Liver (tissue), 3 donors: Measurements from ENCODE around the gene CD79B.
A peak's percentile ranks its signal among the peaks of the same experiment; 100 is the strongest.

Experiments
- GABPA ChIP-seq, 2 donors: IDR thresholded peaks in 1 of 2; conservative IDR thresholded peaks in 1 of 2; 2 replicates each; pipeline ENCODE4 v1.6.1; 2016; ENCODE audit warnings: antibody characterized with exemption in 2 of 2, mild to moderate bottlenecking in 1 of 2, moderate library complexity in 1 of 2
- REST ChIP-seq: IDR thresholded peaks from 2 replicates; pipeline ENCODE4 v1.6.1; 2016; ENCODE audit warnings: antibody characterized with exemption, mild to moderate bottlenecking
- RXRA ChIP-seq, 2 donors: IDR thresholded peaks; 2 replicates each; pipeline ENCODE4 v1.6.1; 2017 to 2018; ENCODE audit warnings: antibody characterized with exemption in 2 of 2, mild to moderate bottlenecking in 1 of 2
- TF ChIP-seq, protein P1 (sequence below): fragments of 150-350 bp; IDR thresholded peaks from 2 replicates; pipeline ENCODE4 v1.5.1; 2017; ENCODE audit warnings: improper control_type of control experiment, low read depth, low read length; ENCODE audit not compliant: missing input control
- TF ChIP-seq, protein P2 (sequence below): IDR thresholded peaks from 2 replicates; pipeline ENCODE4 v1.6.1; 2016; ENCODE audit warnings: antibody characterized with exemption
- donor health status: healthy.
- donor health status: healthy.

GRCh38 chr17:63961355-63962212 is 29.5 kb upstream of the CD79B start:
- TF ChIP-seq, protein P1, sequence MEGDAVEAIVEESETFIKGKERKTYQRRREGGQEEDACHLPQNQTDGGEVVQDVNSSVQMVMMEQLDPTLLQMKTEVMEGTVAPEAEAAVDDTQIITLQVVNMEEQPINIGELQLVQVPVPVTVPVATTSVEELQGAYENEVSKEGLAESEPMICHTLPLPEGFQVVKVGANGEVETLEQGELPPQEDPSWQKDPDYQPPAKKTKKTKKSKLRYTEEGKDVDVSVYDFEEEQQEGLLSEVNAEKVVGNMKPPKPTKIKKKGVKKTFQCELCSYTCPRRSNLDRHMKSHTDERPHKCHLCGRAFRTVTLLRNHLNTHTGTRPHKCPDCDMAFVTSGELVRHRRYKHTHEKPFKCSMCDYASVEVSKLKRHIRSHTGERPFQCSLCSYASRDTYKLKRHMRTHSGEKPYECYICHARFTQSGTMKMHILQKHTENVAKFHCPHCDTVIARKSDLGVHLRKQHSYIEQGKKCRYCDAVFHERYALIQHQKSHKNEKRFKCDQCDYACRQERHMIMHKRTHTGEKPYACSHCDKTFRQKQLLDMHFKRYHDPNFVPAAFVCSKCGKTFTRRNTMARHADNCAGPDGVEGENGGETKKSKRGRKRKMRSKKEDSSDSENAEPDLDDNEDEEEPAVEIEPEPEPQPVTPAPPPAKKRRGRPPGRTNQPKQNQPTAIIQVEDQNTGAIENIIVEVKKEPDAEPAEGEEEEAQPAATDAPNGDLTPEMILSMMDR = no peak
- TF ChIP-seq GABPA (IDR thresholded peaks at IDR 0.05 in 1 of 2, conservative IDR thresholded peaks at IDR 0.05 in 1 of 2) = no peak
- TF ChIP-seq, protein P2, sequence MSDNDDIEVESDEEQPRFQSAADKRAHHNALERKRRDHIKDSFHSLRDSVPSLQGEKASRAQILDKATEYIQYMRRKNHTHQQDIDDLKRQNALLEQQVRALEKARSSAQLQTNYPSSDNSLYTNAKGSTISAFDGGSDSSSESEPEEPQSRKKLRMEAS = no peak
- TF ChIP-seq RXRA (IDR thresholded peaks at IDR 0.05) = peak; percentile 46 to 64
- no peak for TF ChIP-seq REST
